Stimulated activated CD4-positive, alpha-beta T cell treated with anti-CD3 and anti-CD28 coated beads, Interleukin-1b, Interleukin-23, amount 100 ng/mL, for 24 hours (primary cell): ENCODE measurements around the gene UTP18.
A peak's percentile ranks its signal among the peaks of the same experiment; 100 is the strongest.
"Not testable (repeated sequence)": the region's sequence is repeated elsewhere in the genome, so short reads cannot be mapped to it uniquely, and the experiment has no call there.

ENCODE experiments used
- DNase-seq, 4 experiments: peaks; one replicate each; pipeline ENCODE4 v3.0.0-alpha.2; 2020; ENCODE audit warnings: low read depth in 4 of 4, low spot score in 1 of 4

UTP18 gene

DNA sequence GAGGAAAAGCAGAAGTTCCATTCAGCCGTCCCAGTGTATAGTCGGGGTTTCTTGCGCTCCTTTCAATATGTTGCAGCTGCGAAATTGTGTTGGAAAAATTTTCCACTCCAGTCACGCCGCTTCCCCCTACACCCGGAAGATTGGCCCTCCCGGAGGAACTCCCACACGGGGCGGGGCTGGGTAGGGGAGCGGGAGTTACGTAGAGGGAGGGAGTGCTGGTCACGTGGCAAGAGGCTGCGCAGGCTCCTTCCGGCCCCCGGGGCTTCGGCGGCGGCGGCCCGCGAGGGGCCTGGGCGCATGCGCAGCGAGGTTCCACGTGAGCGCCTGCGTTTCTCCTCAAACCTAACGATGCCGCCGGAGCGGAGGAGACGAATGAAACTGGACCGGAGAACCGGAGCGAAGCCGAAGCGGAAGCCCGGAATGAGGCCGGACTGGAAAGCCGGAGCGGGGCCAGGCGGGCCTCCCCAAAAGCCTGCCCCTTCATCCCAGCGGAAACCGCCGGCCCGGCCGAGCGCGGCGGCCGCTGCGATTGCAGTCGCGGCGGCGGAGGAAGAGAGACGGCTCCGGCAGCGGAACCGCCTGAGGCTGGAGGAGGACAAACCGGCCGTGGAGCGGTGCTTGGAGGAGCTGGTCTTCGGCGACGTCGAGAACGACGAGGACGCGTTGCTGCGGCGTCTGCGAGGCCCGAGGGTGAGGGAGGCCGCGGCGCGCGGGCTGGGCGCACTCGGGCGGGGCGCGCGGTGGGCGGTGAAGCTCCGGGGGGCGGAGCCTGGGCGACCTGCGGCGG, at the start of gene UTP18:
Gene UTP18, plus strand, starts transcription at position 310 of the 787 bp plus-strand sequence. Its CDS starts 39 bp downstream, at position 349.
- DNase-seq = peak; percentile 89 to 93 (median 91)

DNA sequence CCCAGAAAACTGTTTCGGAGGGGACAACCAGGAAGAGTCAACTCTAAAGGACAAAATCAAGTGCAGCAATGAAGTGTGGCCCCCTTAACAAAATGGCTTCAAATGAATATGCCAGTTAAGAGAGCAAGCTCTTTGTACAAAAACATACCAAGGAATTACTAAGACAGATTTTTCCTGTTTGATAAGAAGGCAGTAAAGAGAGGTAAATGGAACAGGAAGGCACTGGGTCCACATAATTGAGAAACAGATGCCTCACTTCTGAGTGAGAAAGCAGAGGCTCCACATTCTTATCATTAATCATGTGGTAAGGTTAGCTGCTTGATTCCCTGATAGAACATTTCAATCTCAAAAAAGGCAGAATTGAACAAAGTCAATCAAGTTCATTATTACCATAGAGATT, 45.4 kb upstream of the UTP18 start:
- no peak for DNase-seq

DNA sequence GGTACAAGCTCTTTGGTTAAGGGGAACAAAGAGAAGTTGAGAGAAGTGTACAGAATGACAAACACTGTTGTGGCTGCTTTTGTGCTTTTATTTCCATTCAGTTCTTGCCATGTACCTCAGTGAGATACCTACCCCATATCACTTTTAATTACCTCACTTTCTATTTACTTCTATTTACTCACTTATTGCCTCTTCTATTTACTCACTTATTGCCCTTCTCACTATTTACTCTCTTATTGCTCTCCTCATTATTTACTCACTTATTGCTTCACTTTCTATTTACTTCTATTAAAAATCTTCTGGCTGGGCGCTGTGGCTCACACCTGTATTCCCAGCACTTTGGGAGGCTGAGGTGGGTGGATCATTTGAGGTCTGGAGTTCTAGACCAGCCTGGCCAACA, 42.4 kb upstream of the UTP18 start:
- DNase-seq = no peak

DNA sequence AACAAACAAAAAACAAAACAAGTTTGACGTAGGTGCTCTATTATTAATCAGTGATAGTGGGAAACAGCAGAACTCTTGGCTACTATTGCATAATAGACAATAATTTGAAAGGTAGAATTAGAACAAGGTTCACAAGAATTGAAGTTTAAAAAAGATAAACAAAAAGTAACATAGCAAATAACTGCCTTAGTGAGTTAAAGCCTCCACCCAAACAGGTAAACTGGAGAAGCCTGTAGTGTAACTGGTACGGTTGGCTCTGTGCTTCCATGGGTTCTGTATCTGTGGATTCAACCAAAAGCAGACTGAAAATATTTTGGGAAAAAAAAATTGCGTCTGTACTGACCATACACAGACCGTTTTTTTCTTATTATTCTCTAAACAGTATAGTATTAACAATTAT, 39.0 kb upstream of the UTP18 start:
- no peak for DNase-seq

DNA sequence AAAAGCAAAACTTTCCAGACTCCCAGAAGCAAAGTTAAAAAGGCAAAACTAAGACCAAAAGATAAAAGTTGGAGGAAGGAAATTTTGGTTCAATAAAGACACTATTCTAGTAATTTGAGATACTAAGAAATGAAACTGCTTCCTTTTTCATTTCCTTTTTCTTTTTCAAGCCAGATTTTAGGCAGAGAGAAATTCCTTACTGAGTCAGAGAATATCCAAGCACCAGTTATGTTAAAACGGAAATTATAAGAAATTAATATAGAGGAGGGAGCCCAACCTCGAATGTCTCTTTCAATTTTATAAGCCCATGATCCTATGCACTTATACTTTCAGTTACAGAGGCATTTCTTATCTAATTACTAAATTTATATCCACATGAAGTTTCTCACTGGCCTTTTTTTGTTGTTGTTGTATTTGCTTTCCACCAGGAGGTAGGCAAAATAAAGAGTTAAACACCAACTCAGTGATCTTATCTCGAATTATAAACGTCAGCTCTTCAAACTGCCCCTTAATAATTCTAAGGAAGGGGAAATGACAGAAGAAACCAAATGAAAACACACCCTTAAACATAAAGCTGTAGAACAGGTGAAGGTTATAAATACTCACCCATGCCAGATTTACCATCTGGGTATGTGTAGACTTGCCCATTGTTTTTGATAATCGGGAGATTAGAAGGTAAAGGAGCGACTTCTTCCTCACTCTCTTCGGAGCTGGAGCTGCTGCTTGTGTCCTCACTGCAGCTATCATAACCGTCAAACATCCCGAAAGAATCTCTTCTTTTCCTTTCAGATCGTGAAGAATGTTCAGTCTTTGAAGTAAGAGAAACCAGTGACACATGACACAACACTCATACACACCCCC, 35.7 kb upstream of the UTP18 start:
- no peak for DNase-seq

DNA sequence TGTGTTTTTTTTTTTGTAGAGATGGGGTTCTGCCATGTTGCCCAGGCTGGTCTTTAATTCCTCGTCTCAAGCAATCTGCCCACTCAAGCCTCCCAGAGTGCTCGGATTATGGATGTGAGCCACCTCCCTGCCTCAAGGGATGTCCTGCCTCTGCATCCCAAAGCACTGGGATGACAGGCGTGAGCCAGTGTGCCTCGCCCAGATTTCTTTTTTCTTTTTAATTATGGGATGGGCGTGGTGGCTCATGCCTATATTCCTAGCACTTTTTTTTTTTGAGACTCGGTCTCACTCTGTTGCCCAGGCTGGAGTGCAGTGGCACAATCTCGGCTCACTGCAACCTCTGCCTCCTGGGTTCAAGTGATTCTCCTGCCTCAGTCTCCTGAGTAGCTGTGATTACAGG, 34.8 kb upstream of the UTP18 start:
- DNase-seq = not testable (repeated sequence)

DNA sequence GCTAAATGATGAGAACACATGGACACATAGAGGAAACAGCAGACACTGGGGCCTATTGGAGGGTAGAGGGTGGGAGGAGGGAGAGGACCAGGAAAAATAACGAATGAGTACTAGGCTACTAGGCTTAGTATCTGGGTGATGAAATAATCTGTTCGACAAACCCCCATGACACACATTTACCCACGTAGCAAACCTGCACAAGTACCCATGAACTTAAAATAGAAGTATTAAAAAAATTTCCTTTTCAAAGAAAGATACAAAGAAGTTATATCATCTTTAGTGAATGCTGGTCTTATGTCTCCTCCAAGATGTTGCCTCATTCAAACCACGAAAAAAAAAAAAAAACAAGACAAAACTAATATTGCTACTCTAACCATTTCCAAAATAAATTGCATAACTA, 32.2 kb upstream of the UTP18 start:
- DNase-seq = no peak

DNA sequence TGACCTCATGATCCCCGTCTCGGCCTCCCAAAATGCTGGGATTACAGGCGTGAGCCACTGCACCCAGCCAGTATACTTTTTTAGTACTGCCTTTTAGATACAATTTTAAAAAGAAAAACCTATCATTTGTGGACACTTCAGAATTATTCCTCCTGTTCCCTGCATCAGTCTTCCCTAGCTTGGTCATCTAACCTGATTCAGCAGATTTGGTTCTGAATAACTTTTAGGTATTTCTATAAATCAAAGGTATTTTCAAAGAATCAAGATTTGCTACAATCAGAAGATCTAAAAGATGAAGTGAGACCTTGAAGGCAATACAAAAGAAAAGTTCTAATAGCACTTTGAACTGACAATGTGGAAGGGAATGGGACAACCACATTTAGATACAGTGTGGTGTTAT, 30.5 kb upstream of the UTP18 start:
- no peak for DNase-seq

DNA sequence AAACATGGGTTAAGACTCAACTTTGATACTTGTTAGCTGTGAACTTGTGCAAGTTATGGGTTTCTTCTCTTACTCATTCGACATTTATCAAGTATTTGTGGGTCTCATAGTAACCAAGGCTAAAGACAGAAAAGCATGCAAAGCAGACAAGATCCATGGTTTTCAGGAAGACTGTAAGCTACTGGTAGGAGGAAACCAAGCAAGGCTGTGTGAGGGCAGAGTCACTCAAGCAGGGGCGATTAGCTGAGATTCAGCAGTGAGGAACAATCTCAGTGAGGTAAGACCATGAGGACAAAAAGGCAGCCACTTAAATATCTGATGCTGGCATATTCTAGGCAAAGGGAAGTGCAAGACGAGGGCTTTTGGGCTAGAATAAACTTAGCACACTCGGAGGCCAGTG, 30.0 kb upstream of the UTP18 start:
- no peak for DNase-seq

DNA sequence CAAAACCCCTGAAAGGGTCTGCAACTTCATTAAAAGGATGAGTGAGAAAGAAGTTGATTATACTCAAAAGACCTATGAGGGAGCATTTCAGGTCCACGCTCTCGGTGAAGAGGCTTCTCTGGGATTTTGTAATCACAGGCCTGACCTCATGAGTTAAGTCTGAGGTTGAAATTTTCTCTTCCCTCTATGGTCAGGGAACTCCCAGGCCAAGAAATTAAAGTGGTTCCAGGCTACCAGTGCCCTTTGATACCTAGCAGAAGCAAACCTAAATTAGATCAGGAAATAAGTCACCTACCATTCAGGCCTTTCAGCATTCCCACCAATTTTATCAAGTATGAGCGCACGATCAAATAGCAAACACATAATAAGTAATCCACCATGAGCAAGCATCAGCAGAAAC, 28.3 kb upstream of the UTP18 start:
- no peak for DNase-seq

DNA sequence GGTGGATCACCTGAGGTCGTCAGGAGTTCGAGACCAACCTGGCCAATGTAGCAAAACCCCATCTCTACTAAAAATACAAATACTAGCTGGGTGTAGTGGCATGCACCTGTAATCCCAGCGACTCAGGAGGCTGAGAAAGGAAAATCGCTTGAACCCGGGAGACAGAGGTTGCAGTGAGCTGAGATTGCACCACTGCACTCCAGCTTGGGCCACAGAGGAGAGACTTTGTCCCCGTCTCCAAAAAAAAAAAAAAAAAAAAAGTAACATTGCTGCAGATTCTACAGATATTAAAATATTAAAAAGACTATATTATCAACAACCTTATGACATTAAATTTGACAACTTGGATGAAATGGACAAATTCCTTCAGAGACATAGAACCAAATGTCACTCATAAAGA, 26.2 kb upstream of the UTP18 start:
- no peak for DNase-seq

DNA sequence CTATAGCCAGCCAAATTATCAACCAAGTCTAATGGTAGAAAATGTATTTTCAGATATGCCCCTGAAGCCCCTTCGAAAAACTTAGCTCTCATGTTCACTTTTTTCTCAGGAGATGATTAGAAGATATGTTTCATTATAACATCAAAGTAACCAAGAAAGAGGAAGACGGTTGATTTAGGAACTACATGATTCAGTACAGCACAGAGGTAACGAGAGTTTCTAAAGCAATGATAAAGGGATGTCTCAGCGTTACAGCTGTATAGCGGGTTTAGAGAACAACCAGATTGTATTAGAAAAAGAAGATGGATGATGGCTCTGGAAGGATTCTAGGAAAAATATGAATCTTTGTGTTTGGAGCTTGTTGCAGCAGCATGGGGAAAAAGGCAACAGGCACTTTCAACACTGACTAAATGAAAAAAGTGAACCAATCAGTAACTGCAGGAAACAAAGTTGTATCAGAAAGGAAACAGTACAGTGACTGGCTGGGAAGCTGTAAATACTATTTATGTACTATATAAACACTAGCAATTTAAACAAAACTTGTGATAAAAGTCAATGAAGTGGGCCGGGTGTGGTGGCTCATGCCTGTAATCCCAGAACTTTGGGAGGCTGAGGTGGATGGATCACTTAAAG, 22.0 kb upstream of the UTP18 start:
- no peak for DNase-seq

DNA sequence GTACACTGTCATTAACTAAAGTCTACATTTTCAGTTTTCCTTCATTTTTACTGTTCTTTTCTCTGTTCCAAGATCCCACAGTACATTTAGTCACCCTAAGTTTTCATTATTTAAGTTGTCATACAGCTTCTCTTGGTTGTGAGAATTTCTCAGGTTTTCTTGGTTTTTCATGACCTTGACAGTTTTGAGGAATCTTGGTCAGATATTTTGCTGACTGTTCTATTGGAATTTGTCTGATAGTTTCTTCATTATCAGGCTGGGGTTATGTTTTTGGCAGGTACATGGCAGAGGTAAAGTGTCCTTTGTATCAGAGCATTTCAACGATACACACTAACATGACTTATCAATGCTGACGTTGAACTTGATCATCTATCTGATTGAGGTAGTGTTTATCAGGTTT, 20.1 kb upstream of the UTP18 start:
- DNase-seq = no peak

DNA sequence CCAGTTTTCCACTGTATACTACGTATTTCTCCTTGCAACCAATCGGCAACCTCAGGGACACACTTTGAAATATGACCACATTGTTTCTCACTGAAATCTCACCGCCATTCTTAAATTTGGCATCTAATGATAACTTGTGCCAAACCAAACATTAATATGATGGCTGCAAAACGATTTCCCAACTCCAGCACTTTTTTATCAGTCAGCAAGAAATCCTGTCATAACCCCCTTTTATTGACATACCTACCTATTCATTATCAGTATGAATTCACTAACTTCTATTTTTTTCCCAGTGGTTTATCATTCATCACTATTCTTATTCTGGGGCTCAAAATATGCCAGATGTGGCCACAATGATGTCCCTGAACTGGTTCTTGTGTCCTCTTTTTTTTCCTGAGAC, 16.3 kb upstream of the UTP18 start:
- no peak for DNase-seq

DNA sequence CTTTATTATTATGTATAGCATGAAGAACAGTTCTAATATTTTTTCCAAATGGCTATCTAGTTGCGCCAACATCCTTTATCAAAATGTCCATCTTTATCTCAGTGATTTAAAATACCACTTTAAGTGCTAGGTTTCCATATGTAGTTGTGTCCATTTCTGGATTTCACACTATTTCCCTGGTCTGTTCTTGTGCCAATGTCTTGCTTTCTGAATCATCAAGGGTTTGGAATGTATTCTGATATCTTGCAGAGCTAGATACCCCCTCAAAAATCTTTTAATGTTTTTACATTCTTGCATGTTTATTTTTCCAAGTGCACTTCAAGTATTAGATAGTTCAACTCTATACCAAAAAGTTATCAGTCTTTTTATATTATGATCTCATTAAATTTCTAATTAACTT, 14.8 kb upstream of the UTP18 start:
- no peak for DNase-seq

DNA sequence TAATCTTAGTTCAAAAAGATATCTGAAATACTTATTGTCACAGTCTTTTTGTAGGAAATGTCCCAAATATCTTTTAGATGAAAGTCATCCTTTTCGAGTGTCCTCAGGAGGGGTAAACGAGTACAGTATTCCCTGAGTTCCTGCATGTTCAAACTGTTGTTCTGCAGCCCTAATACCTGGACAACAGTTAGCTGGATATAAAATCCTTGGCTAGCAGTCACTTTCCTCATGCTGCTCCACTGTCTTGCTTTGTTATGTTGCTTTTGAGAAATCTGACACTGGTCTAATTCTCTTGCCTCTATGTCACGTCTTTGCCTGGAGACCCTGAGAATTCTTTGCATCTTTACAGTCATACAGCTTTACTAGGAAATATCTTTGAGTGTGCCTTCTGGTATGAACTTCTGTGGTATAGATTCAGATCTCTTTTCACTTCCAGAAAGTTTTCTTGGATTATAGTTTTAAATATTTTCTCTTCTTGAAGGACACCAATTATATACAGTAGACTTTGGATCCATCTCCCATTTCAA, 10.0 kb upstream of the UTP18 start:
- DNase-seq = no peak

DNA sequence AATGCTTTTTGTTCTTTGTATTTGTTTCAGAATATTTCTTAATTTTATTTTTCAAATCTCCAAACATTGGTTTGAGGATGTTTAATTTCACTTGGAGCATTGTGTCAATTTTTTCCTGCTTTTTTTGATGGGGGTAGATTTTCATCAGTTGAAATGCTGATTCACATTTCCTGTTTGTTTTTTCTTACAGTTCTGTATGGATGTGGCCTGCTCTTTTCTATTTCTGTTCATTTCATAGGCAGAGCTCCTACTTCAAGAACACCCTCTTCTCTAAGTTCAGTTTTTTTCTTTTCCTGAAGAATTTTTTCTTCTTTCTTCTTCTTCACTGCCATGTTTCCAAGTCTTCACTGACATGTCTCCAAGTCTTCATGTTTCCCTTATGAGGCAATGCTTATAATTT, 9.3 kb upstream of the UTP18 start:
- no peak for DNase-seq

DNA sequence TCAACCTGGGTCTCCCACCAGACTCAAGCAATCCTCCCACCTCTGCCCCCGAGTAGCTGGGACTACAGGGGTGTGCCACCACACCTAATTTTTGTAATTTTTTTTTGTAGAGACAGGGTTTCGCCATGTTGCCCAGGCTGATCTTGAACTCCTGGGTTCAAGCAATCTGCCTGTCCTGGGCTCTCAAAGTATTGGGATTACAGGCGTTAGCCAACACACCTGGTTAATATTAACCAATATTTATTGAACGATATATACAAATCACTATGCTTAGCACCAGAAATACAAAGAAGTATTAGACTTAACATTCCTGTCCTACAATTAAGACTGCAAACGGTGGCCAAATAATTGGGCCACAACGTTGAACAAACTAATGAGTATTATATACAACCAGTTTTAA, 4.7 kb upstream of the UTP18 start:
- DNase-seq = no peak

DNA sequence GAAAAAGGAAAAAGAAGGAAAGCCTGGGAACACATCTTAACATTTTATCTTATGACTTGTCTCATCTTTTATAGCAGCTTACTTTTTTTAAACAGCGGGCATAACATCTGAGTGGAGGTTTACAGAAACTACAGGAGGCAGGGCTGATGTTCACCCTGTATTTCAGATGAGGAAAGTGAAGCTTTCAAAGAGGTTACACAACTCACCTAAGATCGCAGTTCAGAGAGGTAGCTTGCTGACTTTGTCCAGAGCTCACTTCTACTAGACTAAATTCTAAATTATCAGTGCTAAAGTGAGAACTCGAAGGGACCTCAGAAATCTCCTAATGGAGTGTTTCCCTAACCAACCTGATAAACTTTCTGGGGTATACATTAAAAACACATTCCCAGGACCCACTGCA, 4.2 kb upstream of the UTP18 start:
- DNase-seq = no peak

DNA sequence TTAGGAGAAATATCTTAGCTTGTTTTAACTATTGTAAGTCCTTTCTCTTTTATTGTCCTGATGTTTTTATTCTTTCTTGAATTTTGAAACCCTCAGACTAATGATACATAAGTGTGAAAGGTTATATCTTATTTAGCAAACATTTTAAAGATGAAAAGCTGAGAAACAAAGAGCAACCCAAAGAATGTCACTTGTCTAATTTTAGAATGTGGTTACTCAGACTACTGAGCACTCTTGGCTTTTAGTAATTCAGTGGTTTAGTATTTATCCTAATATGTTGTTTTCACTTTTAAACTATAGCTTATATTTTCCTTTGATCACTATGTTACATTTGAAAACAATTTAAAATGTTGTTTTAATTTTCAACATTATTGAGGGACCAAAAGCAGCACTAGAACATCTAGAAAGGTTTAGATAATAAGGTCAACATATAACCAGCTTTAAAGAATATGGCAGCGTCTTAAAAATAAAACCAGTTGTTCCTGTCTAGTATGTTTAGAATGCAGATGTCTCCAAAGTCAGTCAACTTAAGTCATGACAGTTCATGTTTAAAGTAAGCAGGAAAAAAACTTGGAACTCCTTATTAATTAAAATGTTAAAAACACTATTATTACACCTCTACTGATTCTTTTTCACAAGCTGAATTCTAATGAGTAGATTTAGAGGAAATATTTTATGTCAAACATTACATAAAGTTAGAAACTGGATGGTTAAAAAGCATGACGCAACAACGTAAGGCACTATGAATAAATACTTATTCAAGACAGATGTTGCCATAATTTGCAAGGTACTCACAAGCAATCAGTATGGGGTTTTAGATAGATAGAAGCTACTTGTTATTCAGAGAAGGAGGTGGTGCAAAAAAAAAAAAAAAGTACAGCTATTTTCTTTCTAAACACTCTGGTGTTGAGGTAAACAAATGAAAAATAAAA, 2.9 kb upstream of the UTP18 start:
- DNase-seq = no peak
